SK-N-MC (cell line): ENCODE results near the gene TRANK1.
"Not testable (repeated sequence)": the region's sequence is repeated elsewhere in the genome, so short reads cannot be mapped to it uniquely, and the experiment has no call there.

Experiments used
- EZH2 ChIP-seq: fragments of 200-600 bp; sonication (generic); IDR thresholded peaks from one replicate; pipeline ENCODE4 v1.6.1; 2017; ENCODE audit warnings: antibody characterized with exemption
- POLR2AphosphoS5 ChIP-seq: IDR thresholded peaks from 2 replicates; pipeline ENCODE4 v1.6.1; 2012; ENCODE audit warnings: mild to moderate bottlenecking, low read depth, low read length, borderline replicate concordance

GRCh38 chr3:36947814-36948213 lies 3.0 kb upstream of the TRANK1 start:
- not testable (repeated sequence) for TF ChIP-seq POLR2AphosphoS5, EZH2
